Fibroblast of skin of back (primary cell): ENCODE results near the gene SH2D5.
"Not testable (repeated sequence)": the region's sequence is repeated elsewhere in the genome, so short reads cannot be mapped to it uniquely, and the experiment has no call there.

ENCODE experiments used
- DNase-seq: peaks from one replicate; pipeline ENCODE4 v3.0.0-alpha.2; 2013

Gene SH2D5

GRCh38 chr1:20693623-20694022 is 38.9 kb downstream of the SH2D5 start:
- DNase-seq, result no peak

- no peak for DNase-seq
Observed at GRCh38 chr1:20691872-20692271, 40.6 kb downstream of the SH2D5 start.

- DNase-seq, result no peak
Observed at GRCh38 chr1:20689645-20690056, 42.9 kb downstream of the SH2D5 start.

GRCh38 chr1:20686883-20687725 is 45.4 kb downstream of the SH2D5 start:
- no peak for DNase-seq

GRCh38 chr1:20685741-20686140 is 46.8 kb downstream of the SH2D5 start:
- no peak for DNase-seq

GRCh38 chr1:20685099-20685662 is 47.3 kb downstream of the SH2D5 start:
- no peak for DNase-seq

GRCh38 chr1:20684651-20685050 is 47.9 kb downstream of the SH2D5 start:
- DNase-seq, result no peak

- DNase-seq, result no peak
Observed at GRCh38 chr1:20684050-20684620, 48.4 kb downstream of the SH2D5 start.

GRCh38 chr1:20683614-20684013 is 48.9 kb downstream of the SH2D5 start:
- DNase-seq, result no peak

- DNase-seq, result no peak
Observed at GRCh38 chr1:20682571-20683236, 49.8 kb downstream of the SH2D5 start.

- no peak for DNase-seq
Observed at GRCh38 chr1:20681999-20682398, 50.5 kb downstream of the SH2D5 start.

GRCh38 chr1:20680269-20680668 is 52.2 kb downstream of the SH2D5 start:
- DNase-seq, result no peak

- DNase-seq, result no peak
Observed at GRCh38 chr1:20678599-20678998, 53.9 kb downstream of the SH2D5 start.

GRCh38 chr1:20673626-20674025 is 58.9 kb downstream of the SH2D5 start:
- DNase-seq, result not testable (repeated sequence)

- DNase-seq, result no peak
Observed at GRCh38 chr1:20672265-20672632, 60.3 kb downstream of the SH2D5 start.

- DNase-seq, result no peak
Observed at GRCh38 chr1:20670936-20671335, 61.6 kb downstream of the SH2D5 start.
